Stimulated activated CD4-positive, alpha-beta T cell treated with anti-CD3 and anti-CD28 coated beads, Interleukin-15, amount 100 ng/mL, for 48 hours (primary cell): ENCODE results near the gene MORC3.
"Not testable (repeated sequence)": the region's sequence is repeated elsewhere in the genome, so short reads cannot be mapped to it uniquely, and the experiment has no call there.

ENCODE experiments used
- DNase-seq, 2 donors: peaks; one replicate each; pipeline ENCODE4 v3.0.0-alpha.2; 2020; ENCODE audit warnings: low read depth in 2 of 2

Gene MORC3

GRCh38 chr21:36384885-36385232 lies 64.9 kb downstream of the MORC3 start:
- no peak for DNase-seq

- peak; percentile 69 to 77 for DNase-seq
These were observed 65.4 kb downstream of the MORC3 start, which contains the start of gene CHAF1B for GRCh38 chr21:36385233-36386030. TSS of gene CHAF1B (plus strand) at chr21:36385392. CDS start at chr21:36386137, 745 bp downstream.

GRCh38 chr21:36386031-36386642 lies 66.1 kb downstream of the MORC3 start:
- no peak for DNase-seq

- DNase-seq, result no peak
These were observed 68.1 kb downstream of the MORC3 start for GRCh38 chr21:36388096-36388495.

- DNase-seq, result no peak
These were observed 68.8 kb downstream of the MORC3 start for GRCh38 chr21:36388835-36389234.

GRCh38 chr21:36391649-36392048 lies 71.7 kb downstream of the MORC3 start:
- DNase-seq, result not testable (repeated sequence)

GRCh38 chr21:36395353-36396111 lies 75.5 kb downstream of the MORC3 start:
- DNase-seq, result no peak

- DNase-seq, result no peak
These were observed 76.3 kb downstream of the MORC3 start for GRCh38 chr21:36396325-36396724.

- DNase-seq, result no peak
These were observed 77.0 kb downstream of the MORC3 start for GRCh38 chr21:36396971-36397370.

- DNase-seq, result no peak
These were observed 77.6 kb downstream of the MORC3 start for GRCh38 chr21:36397606-36398005.

GRCh38 chr21:36399736-36400135 lies 79.7 kb downstream of the MORC3 start:
- not testable (repeated sequence) for DNase-seq

GRCh38 chr21:36400719-36401118 lies 80.7 kb downstream of the MORC3 start:
- DNase-seq, result no peak

- no peak for DNase-seq
These were observed 82.3 kb downstream of the MORC3 start for GRCh38 chr21:36402339-36402738.

GRCh38 chr21:36403713-36404112 lies 83.7 kb downstream of the MORC3 start:
- DNase-seq, result no peak

- DNase-seq, result no peak
These were observed 88.6 kb downstream of the MORC3 start for GRCh38 chr21:36408568-36408967.

GRCh38 chr21:36411301-36411700 lies 91.3 kb downstream of the MORC3 start:
- DNase-seq, result no peak

- DNase-seq, result no peak
These were observed 92.9 kb downstream of the MORC3 start for GRCh38 chr21:36412916-36413315.

- no peak for DNase-seq
These were observed 95.4 kb downstream of the MORC3 start for GRCh38 chr21:36415375-36415774.

GRCh38 chr21:36419241-36419640 lies 99.2 kb downstream of the MORC3 start:
- DNase-seq, result no peak

- peak; percentile 17 to 22 for DNase-seq
These were observed 100.0 kb downstream of the MORC3 start for GRCh38 chr21:36419996-36420395.

- no peak for DNase-seq
These were observed 100.8 kb downstream of the MORC3 start for GRCh38 chr21:36420571-36421339.
